Measurements from ENCODE around the gene MRAS. TPM values are rescaled to one million over a fixed set of nuclear protein-coding genes. Genes with fewer than 3 reads are reported as not detected.

Gene MRAS
- polyA plus RNA-seq, 3 donors: 6.2 to 13.2 (median 8.3) TPM

- intact Hi-C loops (cut with micrococcal nuclease): no loop called here
- no peak for TF ChIP-seq CTCF (IDR thresholded peaks at IDR 0.05)
- H3K9me3 Mint-ChIP-seq: peaks cover 0 to 1% (median 0%) of the 10 kb centered on the region in 7 donors
- Histone ChIP-seq H3K27me3 (ENCODE audit: control insufficient read depth in 2 of 2, insufficient read depth in 2 of 2, low read length in 2 of 2) (no peaks in the 10 kb centered on the region), H3K4me3 (replicated peaks in 1 of 3; ENCODE audit: low read depth in 2 of 3, low read length in 3 of 3) (no peak overlapping the region), H3K27ac (ENCODE audit: low read depth in 1 of 2, low read length in 2 of 2) (no peak overlapping the region), H3K4me2 (replicated peaks; ENCODE audit: extremely low read depth, low read length, poor library complexity, severe bottlenecking) (no peak overlapping the region), H3K36me3 (replicated peaks in 1 of 2; ENCODE audit: control insufficient read depth in 1 of 2, insufficient read depth in 2 of 2, low read length in 2 of 2) (no peaks in the 10 kb centered on the region), H4K20me1 (ENCODE audit: insufficient read depth, low read length) (no peaks in the 10 kb centered on the region), H2AFZ (ENCODE audit: insufficient read depth, low read depth, low read length, poor library complexity, severe bottlenecking) (no peak overlapping the region), H3K4me1 (ENCODE audit: control insufficient read depth in 1 of 2, insufficient read depth in 2 of 2, low read length in 2 of 2) (no peaks in the 10 kb centered on the region), H3K9me3 (replicated peaks in 1 of 2; ENCODE audit: control insufficient read depth in 1 of 2, insufficient read depth in 1 of 2, low read length in 2 of 2) (no peaks in the 10 kb centered on the region), H3K9ac (ENCODE audit: insufficient read depth, low read length, poor library complexity, severe bottlenecking) (no peak overlapping the region), H3K79me2 (ENCODE audit: insufficient read depth, low read length) (no peaks in the 10 kb centered on the region)
- no peaks in the 10 kb centered on the region for H3K36me3 Mint-ChIP-seq
- no peak overlapping the region for H3K27ac Mint-ChIP-seq
- peaks cover 2 to 6% (median 2%) of the 10 kb centered on the region in 3 donors for H3K27me3 Mint-ChIP-seq (ENCODE audit: low read depth in 3 of 3)
- WGBS (ENCODE audit: insufficient coverage): 100% methylated on average over 1 of the region's 3 CpGs
- DNase-seq: no peak
- H3K4me1 Mint-ChIP-seq: no peaks in the 10 kb centered on the region
- no peak overlapping the region for H3K4me3 Mint-ChIP-seq
Observed at GRCh38 chr3:138448631-138449030, 100.3 kb downstream of the MRAS start.

GRCh38 chr3:138449490-138449889 is 101.1 kb downstream of the MRAS start:
- H3K4me1 ChIP-seq (ENCODE audit: control insufficient read depth in 1 of 2, insufficient read depth in 2 of 2, low read length in 2 of 2): no peaks in the 10 kb centered on the region
- H3K9me3 ChIP-seq (replicated peaks in 1 of 2; ENCODE audit: control insufficient read depth in 1 of 2, insufficient read depth in 1 of 2, low read length in 2 of 2): no peaks in the 10 kb centered on the region
- Mint-ChIP-seq H3K4me3 (no peak overlapping the region), H3K4me1 (no peaks in the 10 kb centered on the region), H3K36me3 (no peaks in the 10 kb centered on the region), H3K27me3 (ENCODE audit: low read depth in 3 of 3) (peaks cover 2 to 6% (median 4%) of the 10 kb centered on the region in 3 donors), H3K9me3 (peaks cover 0 to 1% (median 0%) of the 10 kb centered on the region in 7 donors), H3K27ac (no peak overlapping the region)
- no peaks in the 10 kb centered on the region for H4K20me1 ChIP-seq (ENCODE audit: insufficient read depth, low read length)
- H3K27ac ChIP-seq (ENCODE audit: low read depth in 1 of 2, low read length in 2 of 2): no peak overlapping the region
- H3K4me2 ChIP-seq (replicated peaks; ENCODE audit: extremely low read depth, low read length, poor library complexity, severe bottlenecking): no peak overlapping the region
- no peak for TF ChIP-seq CTCF (IDR thresholded peaks at IDR 0.05)
- no peaks in the 10 kb centered on the region for H3K79me2 ChIP-seq (ENCODE audit: insufficient read depth, low read length)
- no peak overlapping the region for H3K4me3 ChIP-seq (replicated peaks in 1 of 3; ENCODE audit: low read depth in 2 of 3, low read length in 3 of 3)
- H3K36me3 ChIP-seq (replicated peaks in 1 of 2; ENCODE audit: control insufficient read depth in 1 of 2, insufficient read depth in 2 of 2, low read length in 2 of 2): no peaks in the 10 kb centered on the region
- intact Hi-C loops (cut with micrococcal nuclease): no loop called here
- H3K9ac ChIP-seq (ENCODE audit: insufficient read depth, low read length, poor library complexity, severe bottlenecking): no peak overlapping the region
- H3K27me3 ChIP-seq (ENCODE audit: control insufficient read depth in 2 of 2, insufficient read depth in 2 of 2, low read length in 2 of 2): no peaks in the 10 kb centered on the region
- DNase-seq: no peak
- no peak overlapping the region for H2AFZ ChIP-seq (ENCODE audit: insufficient read depth, low read depth, low read length, poor library complexity, severe bottlenecking)
- WGBS (ENCODE audit: insufficient coverage): no CpG with 5 or more reads among the region's 3 CpGs

Measured in CD14-positive monocyte (primary cell).